Fibroblast of skin of left quadriceps (primary cell): Measurements from ENCODE around the gene TOM1.
"Not testable (repeated sequence)": the region's sequence is repeated elsewhere in the genome, so short reads cannot be mapped to it uniquely, and the experiment has no call there.

ENCODE experiments used
- DNase-seq, 2 experiments: peaks; one replicate each; pipeline ENCODE4 v3.0.0-alpha.2; 2013; ENCODE audit warnings: low read depth in 2 of 2

The TOM1 gene

GRCh38 chr22:35394810-35395563 lies 95.3 kb downstream of the TOM1 start:
- no peak for DNase-seq

GRCh38 chr22:35396622-35397021 lies 96.9 kb downstream of the TOM1 start:
- not testable (repeated sequence) for DNase-seq

- DNase-seq: no peak
Observed at GRCh38 chr22:35397095-35397904, 97.6 kb downstream of the TOM1 start.
